H1 (cell line): ENCODE results near the gene APC2. TPM values are rescaled to one million over a fixed set of nuclear protein-coding genes. Genes with fewer than 3 reads are reported as not detected.

ENCODE experiments used
- CTCF ChIA-PET: fragments of 300-600 bp; sonication (Branson Sonifier 250); formaldehyde crosslinking; loops from one replicate; lab custom pipeline; 2021; ENCODE audit not compliant: partially characterized antibody; lab: Charles Lee
- POLR2A ChIA-PET: fragments of 300-600 bp; sonication (Branson Sonifier 250); formaldehyde crosslinking; loops from one replicate; lab custom pipeline; 2021; ENCODE audit warnings: inconsistent platforms; ENCODE audit not compliant: partially characterized antibody; lab: Charles Lee
- DNase-seq, 2 experiments: peaks; one replicate each; pipeline versions ENCODE4 v3.0.0 to v3.0.0-alpha.2; 2010 to 2022; ENCODE audit warnings: low spot score in 2 of 2, low read depth in 1 of 2, mixed read lengths in 1 of 2
- FAIRE-seq: peaks from 2 replicates; lab custom pipeline; 2011; peaks lifted over from hg19 to GRCh38; lab: Jason Lieb, UNC
- H2AFZ ChIP-seq: 2 replicates; pipeline ENCODE4 v1.8.1; 2012; ENCODE audit warnings: low read length, inconsistent platforms
- H2AK5ac ChIP-seq: 2 replicates; pipeline ENCODE4 v1.6.1; 2013; ENCODE audit warnings: low read depth, low read length
- H2BK120ac ChIP-seq: replicated peaks from 2 replicates; pipeline ENCODE3; 2013; ENCODE audit warnings: low read depth, low read length, inconsistent platforms
- H2BK12ac ChIP-seq: 2 replicates; pipeline ENCODE4 v1.6.1; 2013; ENCODE audit warnings: low read depth, low read length
- H2BK15ac ChIP-seq: 2 replicates; pipeline ENCODE4 v1.6.1; 2013; ENCODE audit warnings: low read length
- H2BK20ac ChIP-seq: 2 replicates; pipeline ENCODE4 v1.6.1; 2013; ENCODE audit warnings: low read length
- H2BK5ac ChIP-seq: 2 replicates; pipeline ENCODE4 v1.6.1; 2013; ENCODE audit warnings: low read depth, low read length
- H3K14ac ChIP-seq: 2 replicates; pipeline ENCODE4 v1.6.1; 2013; ENCODE audit warnings: inconsistent platforms; ENCODE audit not compliant: insufficient read length
- H3K18ac ChIP-seq: 2 replicates; pipeline ENCODE4 v1.6.1; 2013; ENCODE audit warnings: low read length; ENCODE audit errors: extremely low read depth
- H3K23ac ChIP-seq: 2 replicates; pipeline ENCODE4 v1.6.1; 2013; ENCODE audit warnings: inconsistent platforms; ENCODE audit not compliant: insufficient read length
- H3K23me2 ChIP-seq: 2 replicates; pipeline ENCODE4 v1.6.1; 2013; ENCODE audit warnings: low read depth, low read length
- H3K27ac ChIP-seq: 2 replicates; pipeline ENCODE4 v1.6.1; 2011; ENCODE audit warnings: low read depth, low read length, inconsistent platforms
- H3K27me3 ChIP-seq, 4 experiments: replicated peaks in 1 of 4; 1 replicate in 1 of 4; 2 replicates in 3 of 4; pipeline versions ENCODE4 v1.6.1 to v1.8.1; 2011 to 2013; ENCODE audit warnings: low read length in 3 of 4, mild to moderate bottlenecking in 3 of 4, inconsistent platforms in 2 of 4, mixed read lengths in 2 of 4, moderate library complexity in 1 of 4; ENCODE audit not compliant: control insufficient read depth in 3 of 4, insufficient read depth in 3 of 4; ENCODE audit errors: extremely low read depth in 1 of 4
- H3K36me3 ChIP-seq, 4 experiments: 2 replicates each; pipeline versions ENCODE4 v1.6.1 to v1.8.1; 2011 to 2013; ENCODE audit warnings: mild to moderate bottlenecking in 4 of 4, low read length in 3 of 4, moderate library complexity in 2 of 4, control low read depth in 1 of 4, inconsistent platforms in 1 of 4; ENCODE audit not compliant: insufficient read depth in 4 of 4, control insufficient read depth in 2 of 4
- H3K4ac ChIP-seq: replicated peaks from 2 replicates; pipeline ENCODE3; 2013; ENCODE audit warnings: low read length, low read depth, mixed read lengths, inconsistent platforms; ENCODE audit not compliant: insufficient read length
- H3K4me1 ChIP-seq, 4 experiments: replicated peaks in 1 of 4; 1 replicate in 1 of 4; 2 replicates in 3 of 4; pipeline versions ENCODE4 v1.6.1 to v1.8.1; 2011 to 2013; ENCODE audit warnings: low read length in 3 of 4, inconsistent platforms in 2 of 4, mixed read lengths in 1 of 4; ENCODE audit not compliant: insufficient read depth in 4 of 4, control insufficient read depth in 3 of 4
- H3K4me2 ChIP-seq, 2 experiments: 2 replicates each; pipeline versions ENCODE4 v1.6.1 to v1.8.1; 2011 to 2013; ENCODE audit warnings: low read depth in 2 of 2, low read length in 2 of 2, control low read depth in 1 of 2, inconsistent platforms in 1 of 2, mild to moderate bottlenecking in 1 of 2; ENCODE audit not compliant: insufficient read depth in 1 of 2
- H3K4me3 ChIP-seq, 4 experiments: fragments of 200-600, 300-600 bp in 1 of 4; sonication (generic), shearing (Covaris generic), sonication (Bioruptor Twin) in 1 of 4; 2 replicates each; pipeline versions ENCODE4 v1.5.1 to v1.8.1; 2011 to 2016; ENCODE audit warnings: low read length in 4 of 4, low read depth in 3 of 4, control low read depth in 2 of 4, inconsistent platforms in 2 of 4, mild to moderate bottlenecking in 2 of 4, mixed read lengths in 1 of 4, moderate library complexity in 1 of 4; ENCODE audit not compliant: insufficient read depth in 2 of 4; ENCODE audit errors: extremely low read depth in 1 of 4
- H3K56ac ChIP-seq: replicated peaks from 2 replicates; pipeline ENCODE3; 2013; ENCODE audit warnings: low read depth, mild to moderate bottlenecking, mixed read lengths, low read length, inconsistent platforms; ENCODE audit not compliant: insufficient read length
- H3K79me1 ChIP-seq: 2 replicates; pipeline ENCODE4 v1.6.1; 2013; ENCODE audit warnings: low read depth, low read length, control low read depth
- H3K79me2 ChIP-seq, 2 experiments: 2 replicates each; pipeline versions ENCODE4 v1.6.1 to v1.8.1; 2012 to 2013; ENCODE audit warnings: low read length in 2 of 2, mild to moderate bottlenecking in 2 of 2, inconsistent platforms in 1 of 2; ENCODE audit not compliant: insufficient read depth in 2 of 2, control insufficient read depth in 1 of 2
- H3K9ac ChIP-seq, 4 experiments: replicated peaks in 1 of 4; 1 replicate in 1 of 4; 2 replicates in 3 of 4; pipeline versions ENCODE4 v1.6.1 to v1.8.1; 2011 to 2013; ENCODE audit warnings: low read depth in 3 of 4, low read length in 3 of 4, control low read depth in 2 of 4, mild to moderate bottlenecking in 2 of 4, moderate library complexity in 2 of 4, inconsistent platforms in 1 of 4; ENCODE audit errors: extremely low read depth in 1 of 4
- H3K9me3 ChIP-seq, 2 experiments: 2 replicates each; pipeline versions ENCODE4 v1.6.1 to v1.8.1; 2012 to 2013; ENCODE audit warnings: mild to moderate bottlenecking in 2 of 2, moderate library complexity in 2 of 2, control low read depth in 1 of 2, inconsistent platforms in 1 of 2, low read depth in 1 of 2, low read length in 1 of 2, mixed read lengths in 1 of 2; ENCODE audit not compliant: insufficient read depth in 2 of 2
- H4K20me1 ChIP-seq, 2 experiments: replicated peaks in 1 of 2; 2 replicates each; pipeline versions ENCODE3 to v1.8.1; 2011 to 2013; ENCODE audit warnings: inconsistent platforms in 2 of 2, low read length in 2 of 2, mild to moderate bottlenecking in 1 of 2; ENCODE audit not compliant: insufficient read depth in 2 of 2, control insufficient read depth in 1 of 2
- H4K5ac ChIP-seq: 2 replicates; pipeline ENCODE4 v1.6.1; 2013; ENCODE audit warnings: low read length, low read depth, mixed read lengths, inconsistent platforms; ENCODE audit not compliant: insufficient read length
- H4K8ac ChIP-seq: 2 replicates; pipeline ENCODE4 v1.8.0; 2013; ENCODE audit warnings: mild to moderate bottlenecking, moderate library complexity, low read length, inconsistent platforms; ENCODE audit not compliant: insufficient read depth; ENCODE audit errors: extremely low read depth
- H4K91ac ChIP-seq: replicated peaks from 2 replicates; pipeline ENCODE3; 2013; ENCODE audit warnings: low read length, mixed read lengths, inconsistent platforms; ENCODE audit not compliant: insufficient read length
- WGBS, 2 experiments: shearing (Covaris generic) in 1 of 2; methylation state at CpG; one replicate each; pipeline versions ENCODE4 v1.1.6 to v1.1.7; 2013 to 2015; ENCODE audit warnings: low lambda C conversion rate in 2 of 2, mixed read lengths in 2 of 2, inconsistent platforms in 1 of 2, low coverage in 1 of 2, missing lambda C conversion rate in 1 of 2; ENCODE audit not compliant: insufficient replicate concordance in 2 of 2, insufficient coverage in 1 of 2, insufficient read length in 1 of 2; ENCODE audit errors: extremely low coverage in 1 of 2, missing lambda C conversion rate in 1 of 2; 5-methylcytosine and 5-hydroxymethylcytosine counted together
- polyA plus RNA-seq, 7 experiments: library from polyadenylated mRNA; depleted of rRNA in 3 of 7; stranded (reverse) in 5 of 7; unstranded in 2 of 7; fragments of >200 nt in 5 of 7; fragments of 200-250 nt in 2 of 7; gene quantifications; 1 replicate in 5 of 7; 2 replicates in 1 of 7; 4 replicates in 1 of 7; pipeline versions ENCODE4 v1.2.1 to v1.2.3, GENCODE V29; 2011 to 2013; ENCODE audit warnings: missing spikeins in 2 of 7, mixed read lengths in 2 of 7
- total RNA-seq: library from RNA; stranded (reverse); fragmentation: NEBNext Ultra II Directional; extraction: Animal tissue kit (Norgen Biotek cat#: 25700); gene quantifications from 2 replicates; pipeline ENCODE4 v1.2.1, GENCODE V29; 2021

APC2 gene
- total and polyA plus RNA-seq, 2 of the 8 experiments (the other 6 are each of a cell fraction or from before 2014, with no cell fraction given): 1.3 to 4.1 TPM

GRCh38 chr19:1522061-1522460 is 72.1 kb downstream of the APC2 start:
- Histone ChIP-seq H4K91ac (no peak overlapping the region), H2AK5ac (no peak overlapping the region), H3K79me2 (no peaks in the 10 kb centered on the region), H3K14ac (no peak overlapping the region), H2BK15ac (no peak overlapping the region), H3K4me2 (no peak overlapping the region), H4K8ac (no peak overlapping the region), H3K4ac (no peak overlapping the region), H4K20me1 (peaks cover 8 to 14% of the 10 kb centered on the region in 2 experiments), H2BK12ac (no peak overlapping the region), H3K9me3 (no peaks in the 10 kb centered on the region), H2BK120ac (no peak overlapping the region), H3K4me3 (no peak overlapping the region), H3K56ac (no peak overlapping the region), H3K27ac (no peak overlapping the region), H3K79me1 (no peaks in the 10 kb centered on the region), H3K27me3 (peaks cover 19 to 36% (median 31%) of the 10 kb centered on the region in 4 experiments), H2BK20ac (no peak overlapping the region), H3K18ac (no peak overlapping the region), H3K4me1 (peaks cover 0 to 3% (median 1%) of the 10 kb centered on the region in 4 experiments; a peak in 3 of 7 replicates), H3K36me3 (no peaks in the 10 kb centered on the region; a peak in 1 of 8 replicates), H4K5ac (no peak overlapping the region), H3K23me2 (peaks cover 8% of the 10 kb centered on the region; the same call in 1 of the 2 replicates), H3K9ac (no peak overlapping the region), H2AFZ (no peak overlapping the region), H3K23ac (no peak overlapping the region), H2BK5ac (no peak overlapping the region)
- FAIRE-seq: no peak
- WGBS, 2 experiments: 85% methylated on average over 9 of the region's 10 CpGs; no CpG with 5 or more reads in 1 of the 2 experiments
- CTCF ChIA-PET: interaction anchor here (0.7 to 1.0 kb wide), 3 partner anchors 25 to 131 kb away, joined by 3 read pairs; no protein-coding TSS in a partner anchor
- POLR2A ChIA-PET: interaction anchor here (2.7 kb wide), 1 partner anchor 70 kb away, joined by 7 read pairs; the partner anchor contains the start of gene MBD3
- no peak for DNase-seq
